Spleen (tissue), 11 donors: ENCODE results near the gene ABHD4. TPM values are rescaled to one million over a fixed set of nuclear protein-coding genes. Genes with fewer than 3 reads are reported as not detected.

Source experiments
- DNase-seq: peaks from one replicate; pipeline ENCODE4 v3.0.0-alpha.2; 2020
- H3K27ac ChIP-seq, 8 donors: fragments of 200-600 bp; sonication (generic) in 7 of 8; 1 replicate in 4 of 8; 2 replicates in 4 of 8; pipeline versions ENCODE4 v1.5.0 to v1.8.0; 2016 to 2021; ENCODE audit warnings: inconsistent platforms in 4 of 8, mild to moderate bottlenecking in 4 of 8, moderate library complexity in 1 of 8
- H3K27me3 ChIP-seq, 7 donors: fragments of 200-600 bp; sonication (generic) in 6 of 7; replicated peaks in 1 of 7; 1 replicate in 4 of 7; 2 replicates in 3 of 7; pipeline versions ENCODE4 v1.5.0 to v1.8.0; 2016 to 2021; ENCODE audit warnings: inconsistent platforms in 3 of 7, mild to moderate bottlenecking in 1 of 7
- H3K36me3 ChIP-seq, 6 donors: fragments of 200-600 bp; sonication (generic) in 5 of 6; 1 replicate in 4 of 6; 2 replicates in 2 of 6; pipeline versions ENCODE4 v1.5.0 to v1.8.0; 2016 to 2021; ENCODE audit warnings: inconsistent platforms in 2 of 6
- H3K4me1 ChIP-seq, 6 donors: fragments of 200-600 bp; sonication (generic) in 5 of 6; 1 replicate in 3 of 6; 2 replicates in 3 of 6; pipeline versions ENCODE4 v1.5.0 to v1.8.0; 2016 to 2021; ENCODE audit warnings: inconsistent platforms in 3 of 6
- H3K4me3 ChIP-seq, 8 donors: fragments of 200-600 bp; sonication (generic) in 7 of 8; 1 replicate in 4 of 8; 2 replicates in 4 of 8; pipeline versions ENCODE4 v1.5.0 to v1.8.0; 2016 to 2021; ENCODE audit warnings: inconsistent platforms in 4 of 8, mild to moderate bottlenecking in 4 of 8, moderate library complexity in 2 of 8
- H3K9me3 ChIP-seq, 8 donors: fragments of 200-600 bp; sonication (generic) in 7 of 8; 1 replicate in 4 of 8; 2 replicates in 4 of 8; pipeline versions ENCODE4 v1.5.0 to v1.8.0; 2016 to 2021; ENCODE audit warnings: inconsistent platforms in 4 of 8
- CTCF ChIP-seq, 11 experiments: fragments of 200-600 bp in 7 of 11; fragments of 450-650 bp in 4 of 11; sonication (generic) in 4 of 11; IDR thresholded peaks in 8 of 11; conservative IDR thresholded peaks in 3 of 11; 1 replicate in 7 of 11; 2 replicates in 4 of 11; pipeline versions ENCODE4 v1.4.0 to v1.8.0; 2016 to 2021; ENCODE audit warnings: antibody characterized with exemption in 11 of 11, inconsistent platforms in 4 of 11, mild to moderate bottlenecking in 1 of 11
- POLR2A ChIP-seq, 3 donors: fragments of 450-650 bp; IDR thresholded peaks; one replicate each; pipeline ENCODE4 v1.5.1; 2017; ENCODE audit warnings: antibody characterized with exemption in 3 of 3, mild to moderate bottlenecking in 1 of 3
- POLR2AphosphoS5 ChIP-seq, 3 donors: sonication (generic); formaldehyde crosslinking; IDR thresholded peaks; one replicate each; pipeline ENCODE4 v1.5.1; 2017; ENCODE audit warnings: antibody characterized with exemption in 3 of 3
- WGBS, 5 donors: extraction: QIAGEN DNeasy Blood & Tissue Kit in 3 of 5; methylation state at CpG; one replicate each; pipeline versions ENCODE4 v1.1.5 to v1.1.7; 2013 to 2018; 5-methylcytosine and 5-hydroxymethylcytosine counted together
- intact Hi-C: fragments of 100-400 bp; cut with DNase I; formaldehyde crosslinking; loops from one replicate; pipeline ENCODE4 v1.15.0; 2023; ENCODE audit warnings: low total_unique reads
- polyA plus RNA-seq, 3 donors: library from polyadenylated mRNA; stranded (reverse); fragments of 200-250 nt; gene quantifications; one replicate each; pipeline ENCODE4 v1.2.1, GENCODE V29; 2013
- total RNA-seq, 7 donors: library from RNA; depleted of rRNA in 3 of 7; stranded (reverse); fragments of >200 nt in 3 of 7; fragmentation: NEBNext Ultra II Directional in 4 of 7; extraction: Animal tissue kit (Norgen Biotek cat#: 25700) in 4 of 7; gene quantifications; one replicate each; pipeline versions ENCODE4 v1.1.0 to v1.2.1, GENCODE V29; 2016 to 2021
- donor health status: healthy with polysubstance abuse.
- donor health status: DM: no; HTN: no; CAD: no; lungs with moderate emphysema.
- donor health status: DM: no; HTN: no; CAD: no.
- donor health status: Bipolar disorder and iron deficiency.
- donor health status: healthy.
- donor health status: DM: no; HTN: no; CAD: no.
- donor health status: DM: yes; HTN: yes; CAD: no.

The ABHD4 gene
- total and polyA plus RNA-seq, 10 donors: 7.2 to 32.8 (median 23.5) TPM

GRCh38 chr14:22559041-22559440 is 39.1 kb upstream of the ABHD4 start:
- no peak for TF ChIP-seq POLR2AphosphoS5 (IDR thresholded peaks at IDR 0.05)
- no peak for TF ChIP-seq POLR2A (IDR thresholded peaks at IDR 0.05)
- no peak for TF ChIP-seq CTCF (IDR thresholded peaks at IDR 0.05 in 8 of 11, conservative IDR thresholded peaks at IDR 0.05 in 3 of 11)
- peaks cover 37 to 100% (median 94%) of the 10 kb centered on the region in 6 donors for H3K4me1 ChIP-seq
- H3K27ac ChIP-seq: peak overlapping the region; percentile 76 to 96 (median 90)
- H3K36me3 ChIP-seq: peaks cover 0 to 9% (median 5%) of the 10 kb centered on the region in 6 donors
- DNase-seq: no peak
- no peaks in the 10 kb centered on the region for H3K27me3 ChIP-seq
- 59 to 77% (median 68%) methylated on average over 1 of the region's 1 CpG for WGBS, 5 donors
- H3K9me3 ChIP-seq: no peaks in the 10 kb centered on the region
- no peak overlapping the region for H3K4me3 ChIP-seq
- intact Hi-C loops: loop anchor here (10.0 kb wide), 1 partner anchor 174 kb away; no protein-coding TSS in a partner anchor

DNA sequence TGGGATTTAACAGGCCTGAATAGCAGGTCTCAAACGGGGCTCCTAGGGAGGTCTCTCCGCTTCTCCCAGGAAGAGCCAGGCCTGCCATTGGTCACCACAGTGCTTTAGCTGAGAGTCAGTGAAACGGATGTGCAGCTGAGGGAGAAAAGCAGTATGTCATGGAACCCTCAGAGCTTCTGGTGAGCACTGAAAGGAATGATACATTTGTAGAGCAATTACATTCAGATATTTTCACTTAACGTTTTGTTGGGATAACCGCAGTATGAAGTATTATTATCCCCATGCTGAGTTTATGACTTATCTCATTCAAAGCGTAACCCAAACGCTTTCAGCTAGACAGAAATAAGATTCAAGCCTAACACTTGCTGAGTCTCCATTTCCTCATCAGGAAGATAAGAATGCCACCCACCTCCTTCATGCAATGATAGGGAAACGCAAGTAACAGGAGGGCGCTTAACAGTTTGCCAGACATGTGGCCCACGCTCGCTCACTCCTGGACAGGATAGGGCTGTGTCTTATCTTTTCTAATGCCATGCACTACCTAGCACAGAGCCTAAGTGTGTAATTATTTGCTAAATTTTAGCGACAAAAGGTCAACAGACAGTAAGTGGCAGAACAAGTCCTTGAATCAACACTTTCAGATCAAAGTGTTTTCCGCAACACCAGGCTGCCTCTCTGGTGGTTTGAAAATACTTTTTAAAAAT is 37.3 kb upstream of the ABHD4 start:
- Histone ChIP-seq H3K27me3 (no peaks in the 10 kb centered on the region), H3K27ac (peak overlapping the region; percentile 59 to 96 (median 88)), H3K4me1 (peaks cover 54 to 100% (median 97%) of the 10 kb centered on the region in 6 donors), H3K4me3 (no peak overlapping the region), H3K36me3 (peaks cover 0 to 27% (median 12%) of the 10 kb centered on the region in 6 donors), H3K9me3 (no peaks in the 10 kb centered on the region)
- intact Hi-C loops: no loop called here
- DNase-seq: no peak
- TF ChIP-seq POLR2AphosphoS5 (IDR thresholded peaks at IDR 0.05) (no peak), POLR2A (IDR thresholded peaks at IDR 0.05) (no peak), CTCF (IDR thresholded peaks at IDR 0.05 in 8 of 11, conservative IDR thresholded peaks at IDR 0.05 in 3 of 11) (no peak)
- whole genome bisulfite sequencing, 5 donors: 41 to 60% (median 49%) methylated on average over 13 of the region's 13 CpGs

- peaks cover 53 to 100% (median 97%) of the 10 kb centered on the region in 6 donors for H3K4me1 ChIP-seq
- no peaks in the 10 kb centered on the region for H3K9me3 ChIP-seq
- no peak overlapping the region for H3K4me3 ChIP-seq
- H3K36me3 ChIP-seq: peaks cover 0 to 32% (median 13%) of the 10 kb centered on the region in 6 donors
- no peak for DNase-seq
- H3K27me3 ChIP-seq: no peaks in the 10 kb centered on the region
- TF ChIP-seq POLR2A (IDR thresholded peaks at IDR 0.05): no peak
- TF ChIP-seq CTCF (IDR thresholded peaks at IDR 0.05 in 8 of 11, conservative IDR thresholded peaks at IDR 0.05 in 3 of 11): no peak
- no peak for TF ChIP-seq POLR2AphosphoS5 (IDR thresholded peaks at IDR 0.05)
- intact Hi-C loops: no loop called here
- H3K27ac ChIP-seq: peak overlapping the region; percentile 59 to 96 (median 88)
- WGBS, 5 donors: 33 to 43% (median 41%) methylated on average over 3 of the region's 3 CpGs
Measured at GRCh38 chr14:22561366-22561660, 36.8 kb upstream of the ABHD4 start.

GRCh38 chr14:22561661-22562579 is 36.2 kb upstream of the ABHD4 start:
- Histone ChIP-seq H3K27me3 (no peaks in the 10 kb centered on the region), H3K36me3 (peaks cover 0 to 33% (median 13%) of the 10 kb centered on the region in 6 donors), H3K4me1 (peaks cover 53 to 100% (median 97%) of the 10 kb centered on the region in 6 donors), H3K4me3 (peak overlapping the region in 2 of 8 donors; percentile 0 to 2), H3K27ac (peak overlapping the region; percentile 59 to 96 (median 88)), H3K9me3 (no peaks in the 10 kb centered on the region)
- TF ChIP-seq CTCF (IDR thresholded peaks at IDR 0.05 in 8 of 11, conservative IDR thresholded peaks at IDR 0.05 in 3 of 11) (peak in 1 of 11 experiments; percentile 18), POLR2A (IDR thresholded peaks at IDR 0.05) (no peak), POLR2AphosphoS5 (IDR thresholded peaks at IDR 0.05) (peak in 1 of 3 donors; percentile 81)
- 40 to 51% (median 44%) methylated on average over 11 of the region's 11 CpGs for WGBS, 5 donors
- intact Hi-C loops: no loop called here
- DNase-seq: no peak
